IMR-90 (cell line): ENCODE measurements around the gene ALKBH6. TPM values are rescaled to one million over a fixed set of nuclear protein-coding genes. Genes with fewer than 3 reads are reported as not detected.

ENCODE experiments used
- ATAC-seq: fragments of 200-7000 bp; cut with Tn5 transposase; 2 replicates; pipeline ENCODE4 v1.9.1; 2020; ENCODE audit warnings: low read depth, mild to moderate bottlenecking, moderate library complexity
- BruUV-seq: library from RNA; stranded (reverse); fragments of 400-500 nt; replicated peaks from 2 replicates; lab custom pipeline; 2021; lab: Mats Ljungman, UMichigan
- CTCF ChIA-PET: fragments of 300-600 bp; formaldehyde crosslinking; extraction: SDS; loops from one replicate; lab custom pipeline; 2021; ENCODE audit warnings: antibody characterized with exemption; lab: Yijun Ruan, JAX
- POLR2A ChIA-PET: fragments of 300-600 bp; sonication (Branson Sonifier 250); formaldehyde crosslinking; loops from one replicate; lab custom pipeline; 2022; ENCODE audit warnings: antibody characterized with exemption; ENCODE audit not compliant: unreplicated experiment; lab: Charles Lee
- DNase-seq: peaks from one replicate; pipeline ENCODE4 v3.0.0; 2013
- H2AFZ ChIP-seq: replicated peaks from 2 replicates; pipeline ENCODE3; 2013; ENCODE audit warnings: low read length, mild to moderate bottlenecking; ENCODE audit not compliant: poor library complexity
- H2AK5ac ChIP-seq: 2 replicates; pipeline ENCODE4 v1.6.1; 2013; ENCODE audit warnings: low read depth, low read length, inconsistent platforms
- H2AK9ac ChIP-seq: replicated peaks from 2 replicates; pipeline ENCODE3; 2013; ENCODE audit warnings: mild to moderate bottlenecking, low read depth, low read length, moderate library complexity; ENCODE audit not compliant: poor library complexity
- H2BK120ac ChIP-seq: 2 replicates; pipeline ENCODE4 v1.6.1; 2013; ENCODE audit warnings: low read depth, low read length, inconsistent platforms
- H2BK15ac ChIP-seq: 3 replicates; pipeline ENCODE4 v1.6.1; 2013; ENCODE audit warnings: low read depth, low read length, inconsistent platforms
- H2BK20ac ChIP-seq: 2 replicates; pipeline ENCODE4 v1.6.1; 2013; ENCODE audit warnings: low read depth, mild to moderate bottlenecking, inconsistent platforms, low read length, moderate library complexity
- H2BK5ac ChIP-seq: 2 replicates; pipeline ENCODE4 v1.6.1; 2013; ENCODE audit warnings: mild to moderate bottlenecking, low read depth, low read length, inconsistent platforms; ENCODE audit not compliant: poor library complexity, severe bottlenecking
- H3K14ac ChIP-seq: replicated peaks from 2 replicates; pipeline ENCODE4 v1.6.1; 2013; ENCODE audit warnings: low read depth, low read length, inconsistent platforms
- H3K18ac ChIP-seq: 2 replicates; pipeline ENCODE4 v1.6.1; 2013; ENCODE audit warnings: low read depth, low read length, control low read depth
- H3K23ac ChIP-seq: 2 replicates; pipeline ENCODE4 v1.6.1; 2013; ENCODE audit warnings: low read depth, low read length, inconsistent platforms
- H3K27ac ChIP-seq: 2 replicates; pipeline ENCODE4 v1.5.1; 2013; ENCODE audit warnings: mild to moderate bottlenecking, control low read depth, low read length; ENCODE audit not compliant: insufficient read depth
- H3K27me3 ChIP-seq: 2 replicates; pipeline ENCODE4 v1.6.1; 2013; ENCODE audit warnings: low read length; ENCODE audit not compliant: control insufficient read depth, insufficient read depth
- H3K36me3 ChIP-seq: 2 replicates; pipeline ENCODE4 v1.6.1; 2013; ENCODE audit warnings: low read length, mixed read lengths; ENCODE audit not compliant: control insufficient read depth, insufficient read depth
- H3K4ac ChIP-seq: 2 replicates; pipeline ENCODE4 v1.6.1; 2013; ENCODE audit warnings: low read depth, low read length, inconsistent platforms
- H3K4me1 ChIP-seq: 2 replicates; pipeline ENCODE4 v1.6.1; 2013; ENCODE audit warnings: low read length, mixed read lengths; ENCODE audit not compliant: control insufficient read depth, insufficient read depth
- H3K4me2 ChIP-seq: 2 replicates; pipeline ENCODE4 v1.6.1; 2013; ENCODE audit warnings: low read depth, mild to moderate bottlenecking, control low read depth, low read length, moderate library complexity
- H3K4me3 ChIP-seq: 2 replicates; pipeline ENCODE4 v1.5.1; 2013; ENCODE audit warnings: low read depth, mild to moderate bottlenecking, control low read depth, low read length, moderate library complexity; ENCODE audit not compliant: insufficient read depth
- H3K56ac ChIP-seq: 2 replicates; pipeline ENCODE4 v1.6.1; 2013; ENCODE audit warnings: low read length, inconsistent platforms; ENCODE audit not compliant: insufficient read depth; ENCODE audit errors: extremely low read depth
- H3K79me1 ChIP-seq, 2 experiments: 2 replicates each; pipeline ENCODE4 v1.6.1; 2013; ENCODE audit warnings: low read length in 2 of 2, inconsistent platforms in 1 of 2, low read depth in 1 of 2
- H3K9ac ChIP-seq: 2 replicates; pipeline ENCODE4 v1.6.1; 2013; ENCODE audit warnings: low read depth, low read length, control low read depth
- H3K9me1 ChIP-seq: 2 replicates; pipeline ENCODE4 v1.6.1; 2013; ENCODE audit warnings: low read length, inconsistent platforms; ENCODE audit not compliant: insufficient read depth
- H3K9me3 ChIP-seq: 2 replicates; pipeline ENCODE4 v1.6.1; 2013; ENCODE audit warnings: low read length; ENCODE audit not compliant: control insufficient read depth, insufficient read depth
- H4K20me1 ChIP-seq: 2 replicates; pipeline ENCODE4 v1.6.1; 2013; ENCODE audit warnings: low read length, inconsistent platforms; ENCODE audit not compliant: insufficient read depth
- H4K5ac ChIP-seq: 2 replicates; pipeline ENCODE4 v1.6.1; 2013; ENCODE audit warnings: mild to moderate bottlenecking, low read depth, low read length, control low read depth
- H4K8ac ChIP-seq, 2 experiments: 2 replicates each; pipeline ENCODE4 v1.6.1; 2013; ENCODE audit warnings: low read depth in 2 of 2, low read length in 2 of 2, control low read depth in 1 of 2, inconsistent platforms in 1 of 2
- H4K91ac ChIP-seq: 2 replicates; pipeline ENCODE4 v1.6.1; 2013; ENCODE audit warnings: low read depth, low read length, inconsistent platforms; ENCODE audit not compliant: insufficient read depth
- MXI1 ChIP-seq: IDR thresholded peaks from 2 replicates; pipeline ENCODE4 v1.6.1; 2012; ENCODE audit warnings: low read depth, mild to moderate bottlenecking, low read length, moderate library complexity, borderline replicate concordance
- RAD21 ChIP-seq: IDR thresholded peaks from 2 replicates; pipeline ENCODE4 v1.6.1; 2012; ENCODE audit warnings: low read length, improper control_type of control experiment
- WGBS, 2 experiments: methylation state at CpG; one replicate each; pipeline versions ENCODE4 v1.1.5 to v1.1.7; 2013; ENCODE audit warnings: missing lambda C conversion rate in 2 of 2; ENCODE audit not compliant: insufficient read length in 1 of 2; ENCODE audit errors: extremely low coverage in 2 of 2; 5-methylcytosine and 5-hydroxymethylcytosine counted together
- dilution Hi-C: fragments of 300-500 bp; cut with HindIII; formaldehyde crosslinking; loops from one replicate; pipeline ENCODE4 v1.14.3; 2018; ENCODE audit warnings: low sequenced_read_pairs; ENCODE audit not compliant: unreplicated experiment
- in situ Hi-C: fragments of 300-500 bp; cut with MboI; formaldehyde crosslinking; loops from 3 replicates; pipeline ENCODE4 v1.14.3; 2019; ENCODE audit warnings: low sequenced_read_pairs, inconsistent platforms, mixed read lengths
- intact Hi-C: fragments of 100-400 bp; cut with micrococcal nuclease; formaldehyde crosslinking; loops from 2 replicates; pipeline ENCODE4 v1.10.0; 2022
- polyA plus RNA-seq, 3 experiments: library from polyadenylated mRNA; depleted of rRNA; stranded (reverse); fragments of >200 nt; gene quantifications; 2 replicates each; pipeline ENCODE4 v1.2.3, GENCODE V29; 2012; ENCODE audit warnings: low replicate concordance in 1 of 3
- total RNA-seq: library from RNA; depleted of rRNA; stranded (reverse); fragments of >200 nt; gene quantifications from 2 replicates; pipeline ENCODE4 v1.2.3, GENCODE V29; 2012

ALKBH6 gene
- total and polyA plus RNA-seq, 2 of the 4 experiments (the other 2 are of a cell fraction): 12.9 to 38.7 TPM

- Histone ChIP-seq H4K8ac (peak overlapping the region in 1 of 2 experiments; percentile 82; a peak in 1 of 4 replicates), H3K4ac (no peak overlapping the region), H2BK120ac (no peak overlapping the region), H2AK9ac (peak overlapping the region; percentile 46), H4K5ac (no peak overlapping the region), H3K4me1 (peaks cover 7% of the 10 kb centered on the region; the same call in 1 of the 2 replicates), H2AK5ac (no peak overlapping the region), H3K14ac (no peak overlapping the region), H3K56ac (no peak overlapping the region), H4K91ac (no peak overlapping the region), H3K23ac (no peak overlapping the region), H3K27me3 (no peaks in the 10 kb centered on the region), H2BK20ac (no peak overlapping the region), H3K18ac (no peak overlapping the region), H2BK5ac (no peak overlapping the region), H3K4me3 (peak overlapping the region; percentile 24), H2AFZ (peak overlapping the region; percentile 85), H3K36me3 (no peaks in the 10 kb centered on the region; the same call in 1 of the 2 replicates), H3K79me1 (peaks cover 7 to 14% of the 10 kb centered on the region in 2 experiments; a peak in 3 of 4 replicates), H4K20me1 (peaks cover 2% of the 10 kb centered on the region), H2BK15ac (no peak overlapping the region), H3K9ac (peak overlapping the region; percentile 39; the same call in 1 of the 2 replicates), H3K27ac (no peak overlapping the region; the same call in 1 of the 2 replicates), H3K9me3 (no peaks in the 10 kb centered on the region), H3K9me1 (peaks cover 7% of the 10 kb centered on the region), H3K4me2 (peak overlapping the region; percentile 61)
- ChIA-PET POLR2A (interaction anchor here (0.6 kb wide), 1 partner anchor 411 kb away, joined by 4 read pairs; no protein-coding TSS in a partner anchor), CTCF (no interaction called here)
- TF ChIP-seq RAD21 (no peak), MXI1 (peak; percentile 56; the same call in 1 of the 2 replicates)
- ATAC-seq (peak; percentile 68), DNase-seq (peak; percentile 48)
- in situ Hi-C loops: no loop called here
- intact Hi-C loops: no loop called here
- WGBS, 2 experiments: 2% methylated on average over 40 of the region's 50 CpGs; no CpG with 5 or more reads in 1 of the 2 experiments
- dilution Hi-C loops: no loop called here
- no TSS peak for BruUV-seq
Observed at GRCh38 chr19:36009220-36009619, 4.8 kb downstream of the ALKBH6 start.
